Measurements from ENCODE around the gene LEUTX.

DNA sequence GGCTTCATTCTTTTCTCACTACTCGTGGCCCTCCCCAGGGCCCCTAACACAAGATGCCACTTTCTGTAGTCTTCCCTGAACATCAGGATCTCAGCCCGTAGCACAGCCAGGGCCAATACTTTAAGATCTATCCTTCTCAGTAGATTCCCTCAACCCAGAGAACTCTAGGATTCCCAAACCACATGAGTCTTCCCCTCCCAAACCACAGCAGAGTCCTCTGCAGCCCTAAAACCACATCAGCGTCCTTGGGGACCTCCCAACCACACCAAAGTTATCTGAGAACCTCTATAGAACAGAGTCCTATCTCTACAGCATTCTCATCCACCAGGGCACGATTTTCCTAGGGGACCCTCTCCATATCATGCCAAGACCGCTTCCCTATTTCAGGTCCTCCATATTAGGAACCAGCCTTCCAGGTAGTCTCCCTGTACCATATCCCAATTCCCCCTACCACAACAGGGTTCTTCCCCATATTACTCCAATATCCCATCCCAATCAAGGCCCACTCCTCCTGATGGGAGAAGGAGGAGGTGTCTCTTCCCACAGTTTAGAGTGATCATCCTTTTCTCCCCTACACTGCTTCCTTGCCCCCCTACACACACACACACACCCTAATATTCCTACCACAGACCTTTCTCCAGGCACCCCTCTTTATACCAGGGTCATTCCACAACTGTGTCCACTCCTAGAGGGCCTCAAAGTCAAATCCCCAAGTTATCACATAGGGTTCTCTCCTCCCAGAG lies 53.9 kb downstream of the LEUTX start:
- TF ChIP-seq, protein P1, sequence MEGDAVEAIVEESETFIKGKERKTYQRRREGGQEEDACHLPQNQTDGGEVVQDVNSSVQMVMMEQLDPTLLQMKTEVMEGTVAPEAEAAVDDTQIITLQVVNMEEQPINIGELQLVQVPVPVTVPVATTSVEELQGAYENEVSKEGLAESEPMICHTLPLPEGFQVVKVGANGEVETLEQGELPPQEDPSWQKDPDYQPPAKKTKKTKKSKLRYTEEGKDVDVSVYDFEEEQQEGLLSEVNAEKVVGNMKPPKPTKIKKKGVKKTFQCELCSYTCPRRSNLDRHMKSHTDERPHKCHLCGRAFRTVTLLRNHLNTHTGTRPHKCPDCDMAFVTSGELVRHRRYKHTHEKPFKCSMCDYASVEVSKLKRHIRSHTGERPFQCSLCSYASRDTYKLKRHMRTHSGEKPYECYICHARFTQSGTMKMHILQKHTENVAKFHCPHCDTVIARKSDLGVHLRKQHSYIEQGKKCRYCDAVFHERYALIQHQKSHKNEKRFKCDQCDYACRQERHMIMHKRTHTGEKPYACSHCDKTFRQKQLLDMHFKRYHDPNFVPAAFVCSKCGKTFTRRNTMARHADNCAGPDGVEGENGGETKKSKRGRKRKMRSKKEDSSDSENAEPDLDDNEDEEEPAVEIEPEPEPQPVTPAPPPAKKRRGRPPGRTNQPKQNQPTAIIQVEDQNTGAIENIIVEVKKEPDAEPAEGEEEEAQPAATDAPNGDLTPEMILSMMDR (IDR thresholded peaks at IDR 0.05) = no peak
- no peak for TF ChIP-seq POLR2A (IDR thresholded peaks at IDR 0.05)

Data from right lobe of liver (tissue), 4 donors.